Stimulated activated CD4-positive, alpha-beta T cell treated with anti-CD3 and anti-CD28 coated beads, Interleukin-12 subunit alpha, Interleukin-12 subunit beta, amount 100 ng/mL, for 24 hours (primary cell): Measurements from ENCODE around the gene LST1.

Experiments used
- DNase-seq, 2 experiments: peaks; one replicate each; pipeline ENCODE4 v3.0.0-alpha.2; 2020; ENCODE audit warnings: low read depth in 2 of 2

The LST1 gene

DNA sequence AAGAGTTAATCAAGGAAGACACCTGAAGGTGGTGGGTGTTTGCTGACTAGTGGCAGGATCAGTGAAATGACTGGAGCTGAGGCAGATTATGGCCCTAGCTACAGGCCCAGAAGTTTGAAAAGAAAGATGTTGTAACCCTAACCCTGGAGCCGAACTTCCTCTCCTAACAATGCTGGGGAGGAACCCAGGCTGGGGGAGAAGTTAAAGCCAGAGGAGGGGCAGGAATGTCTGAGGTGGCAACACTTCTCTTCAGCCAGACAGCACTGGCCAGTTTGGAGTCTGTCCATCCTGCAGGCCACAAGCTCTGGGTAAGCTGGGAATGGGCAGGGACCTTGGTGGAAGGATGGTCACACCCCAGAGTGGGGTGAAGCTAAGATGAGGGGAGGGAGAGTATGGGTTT lies at the start of gene LST1:
Gene LST1 (plus strand): TSS at position 270 of the 400 bp plus-strand sequence. CDS start 1,023 bp downstream, outside the sequence.
- DNase-seq = no peak

DNA sequence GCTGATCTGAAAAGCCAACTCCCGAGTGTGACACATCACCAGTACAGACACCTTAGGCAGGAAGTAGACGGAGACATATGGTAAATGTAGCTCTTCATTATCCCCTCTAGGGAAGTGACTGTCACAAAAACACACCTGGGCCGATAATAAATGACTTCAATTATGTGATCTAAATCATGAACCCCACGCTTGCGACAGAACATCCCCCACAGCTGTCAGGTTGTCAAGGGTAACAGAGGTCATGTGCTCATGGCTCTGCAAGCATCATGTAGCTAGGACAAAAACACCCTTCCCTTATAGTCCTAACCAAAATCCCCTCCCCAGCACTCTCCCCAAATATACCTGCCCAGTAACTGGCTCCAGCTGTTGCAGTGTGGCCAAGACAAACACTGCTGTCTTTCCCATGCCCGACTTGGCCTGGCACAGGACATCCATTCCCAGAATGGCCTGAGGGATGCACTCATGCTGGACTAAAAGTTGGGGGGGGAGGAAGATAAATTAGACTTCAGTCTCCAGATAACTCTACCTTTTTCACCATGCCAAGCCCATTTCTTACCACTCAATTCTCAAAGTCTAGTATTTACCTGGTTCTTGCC lies 47.2 kb upstream of the LST1 start:
- no peak for DNase-seq

- DNase-seq = no peak
Measured at GRCh38 chr6:31540640-31541039, 45.4 kb upstream of the LST1 start.

DNA sequence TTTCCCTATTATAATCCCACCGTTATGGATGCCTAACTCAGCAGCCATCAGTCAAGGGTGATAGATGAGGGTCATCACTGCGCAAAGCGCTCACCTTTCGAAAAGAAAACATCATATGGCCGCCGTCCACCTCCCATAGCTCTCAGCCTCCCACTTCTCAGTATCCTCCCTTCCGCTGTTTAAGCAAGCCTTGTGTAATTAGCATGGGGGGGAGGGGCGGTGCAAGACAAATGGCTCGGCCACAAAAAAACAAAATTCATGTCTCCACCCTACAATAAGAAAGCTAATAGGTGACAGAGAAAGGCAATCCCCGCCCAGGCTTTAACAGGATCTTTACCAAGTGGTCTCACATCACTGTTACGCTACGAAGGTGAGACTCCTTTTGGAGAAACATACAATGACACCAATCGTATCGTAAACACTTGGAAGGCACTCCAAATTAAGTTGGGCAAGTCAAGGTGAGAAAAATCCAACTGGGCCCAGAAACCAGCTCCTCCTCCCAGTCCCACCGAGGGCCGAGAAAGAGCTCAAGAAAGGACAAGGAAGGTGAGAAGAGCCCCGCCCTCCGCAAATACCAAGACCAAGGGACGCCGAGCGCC lies 44.9 kb upstream of the LST1 start:
- peak in 1 of 2 experiments; percentile 65 for DNase-seq

GRCh38 chr6:31541658-31542521 lies 44.2 kb upstream of the LST1 start, which contains the start of gene DDX39B:
Gene DDX39B (minus strand): TSS chr6:31542003. CDS start chr6:31540532, 1,471 bp downstream.
- peak; percentile 85 for DNase-seq

DNA sequence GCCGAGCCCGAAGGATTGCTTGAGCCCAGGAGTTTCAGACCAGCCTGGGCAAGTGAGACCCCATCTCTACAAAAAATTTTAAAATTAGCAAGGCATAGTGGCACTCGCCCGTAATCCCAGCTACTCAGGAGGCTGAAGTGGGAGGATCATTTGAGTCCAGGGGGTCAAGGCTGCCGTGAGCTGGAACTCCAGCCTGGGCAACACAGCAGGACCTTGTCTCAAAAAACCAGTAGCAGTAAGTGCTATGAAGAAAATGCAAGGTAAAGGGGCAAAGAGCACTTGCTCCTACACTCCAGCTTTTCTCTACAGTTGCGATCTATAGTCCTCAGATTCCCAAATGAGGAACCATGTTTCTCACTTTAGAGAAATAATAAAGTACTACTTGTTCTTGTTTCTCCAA lies 42.4 kb upstream of the LST1 start:
- no peak for DNase-seq

DNA sequence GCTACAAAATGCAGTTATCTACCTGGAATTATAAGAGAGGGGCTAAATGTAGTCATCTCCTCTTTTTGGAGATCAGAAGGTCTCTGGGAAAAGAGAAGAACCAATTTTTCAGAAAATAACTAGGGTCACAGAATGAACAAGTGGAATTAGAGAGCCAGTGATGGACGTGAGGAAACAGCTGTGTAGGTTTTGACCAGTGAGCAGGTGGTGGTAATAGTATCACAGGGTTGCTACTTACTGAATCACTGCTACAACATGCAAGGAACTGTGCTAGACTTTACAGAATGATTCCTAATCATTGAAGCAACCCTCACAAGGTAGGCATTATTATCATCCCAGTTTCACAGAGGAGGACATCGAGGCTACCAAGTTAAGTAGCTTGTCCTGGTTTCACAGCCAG lies 41.4 kb upstream of the LST1 start:
- DNase-seq = no peak

DNA sequence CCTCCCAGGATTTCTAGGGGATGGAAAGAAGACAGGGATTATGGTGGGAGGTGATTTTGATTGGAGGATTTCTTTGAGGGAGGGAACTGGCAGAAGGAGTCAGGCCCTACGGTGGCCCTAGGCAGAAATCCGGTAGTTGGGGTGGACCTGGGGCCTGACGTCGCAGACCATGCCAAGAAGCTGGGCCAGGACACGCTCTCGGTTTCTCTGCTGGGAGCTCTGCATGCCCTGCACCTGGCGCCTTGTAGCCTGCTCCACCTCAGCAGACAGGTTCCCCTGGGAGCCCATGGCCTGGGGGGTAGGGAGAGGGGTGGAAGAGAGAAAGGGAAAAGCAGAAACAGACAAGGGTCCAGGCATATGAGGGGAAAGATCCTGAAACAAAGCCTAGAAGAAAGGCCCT lies 40.8 kb upstream of the LST1 start:
- DNase-seq = no peak

DNA sequence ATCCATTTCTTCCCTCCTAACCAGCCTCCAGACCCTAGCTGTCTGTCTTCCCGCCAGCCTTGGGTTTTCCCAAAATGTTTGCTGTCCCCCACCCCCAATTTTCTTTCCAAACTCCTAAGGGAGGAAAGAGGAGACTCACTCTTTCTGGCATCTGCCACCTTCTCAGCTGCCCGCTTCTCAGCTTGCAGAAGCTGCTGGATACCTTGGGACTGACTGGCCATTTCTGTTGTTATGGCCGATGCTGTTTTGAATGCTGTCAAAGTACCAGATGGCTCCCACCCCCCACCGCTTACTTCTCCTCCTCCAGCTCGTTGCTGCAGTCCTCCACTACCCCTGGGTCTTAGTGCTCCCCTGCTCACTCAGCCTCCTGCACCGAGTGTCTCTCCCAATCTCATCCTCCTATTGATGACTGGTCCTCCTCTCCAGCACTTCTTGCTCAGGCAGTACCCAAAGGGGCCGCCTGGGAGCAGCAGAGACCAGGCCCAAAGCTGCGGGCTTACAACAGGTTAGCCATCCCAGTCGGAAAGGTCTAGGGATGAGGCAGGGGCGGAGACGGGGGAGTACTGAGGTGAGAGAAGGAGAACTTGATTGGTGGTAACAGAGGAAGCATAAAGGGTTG lies 39.6 kb upstream of the LST1 start, which contains the start of gene ATP6V1G2:
Gene ATP6V1G2 (minus strand): TSS at position 270 of the 619 bp plus-strand sequence. CDS start 49 bp downstream, at position 221.
- peak; percentile 73 to 91 for DNase-seq

DNA sequence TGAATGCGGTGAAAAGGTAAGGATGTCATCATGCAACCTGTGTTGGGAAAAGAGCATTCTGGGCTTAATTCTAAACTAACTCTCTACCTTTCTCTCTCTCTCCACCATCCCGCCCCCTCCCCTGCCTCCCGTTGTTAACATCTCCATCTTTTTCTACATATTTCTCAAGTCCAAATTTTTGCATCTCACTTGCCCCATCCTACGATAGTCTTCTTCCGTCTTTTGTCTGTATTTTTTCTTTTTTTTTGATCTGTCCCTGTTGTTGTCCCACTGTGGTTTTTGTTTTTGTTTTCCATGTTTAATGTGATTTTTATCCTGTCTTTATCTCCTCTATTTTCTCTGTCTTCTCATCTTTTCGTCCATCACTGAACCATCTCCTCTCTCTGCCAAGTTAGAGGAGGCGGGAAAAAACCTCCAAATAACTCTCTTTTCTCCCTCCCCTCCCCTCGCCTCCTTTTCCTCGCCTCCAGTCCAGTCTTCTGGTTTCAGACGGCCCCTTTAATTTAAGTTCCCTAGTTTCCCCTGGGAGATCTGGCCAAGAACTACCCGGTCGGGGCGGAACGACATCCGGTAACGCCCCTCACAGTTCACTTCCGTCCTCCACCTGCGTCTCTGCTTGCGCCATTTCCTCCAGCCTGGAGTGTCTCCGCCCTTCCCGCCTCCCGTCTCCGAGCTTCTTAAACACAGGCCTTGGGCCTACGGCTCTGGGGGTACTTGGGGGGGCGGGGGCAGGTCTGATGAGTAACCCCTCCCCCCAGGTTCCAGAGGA lies 38.9 kb upstream of the LST1 start, which contains the start of gene NFKBIL1:
Gene NFKBIL1 (plus strand): TSS at position 651 of the 769 bp plus-strand sequence. CDS start 87 bp downstream, at position 738.
- peak; percentile 88 to 91 for DNase-seq

GRCh38 chr6:31547727-31548543 lies 38.1 kb upstream of the LST1 start:
- no peak for DNase-seq

DNA sequence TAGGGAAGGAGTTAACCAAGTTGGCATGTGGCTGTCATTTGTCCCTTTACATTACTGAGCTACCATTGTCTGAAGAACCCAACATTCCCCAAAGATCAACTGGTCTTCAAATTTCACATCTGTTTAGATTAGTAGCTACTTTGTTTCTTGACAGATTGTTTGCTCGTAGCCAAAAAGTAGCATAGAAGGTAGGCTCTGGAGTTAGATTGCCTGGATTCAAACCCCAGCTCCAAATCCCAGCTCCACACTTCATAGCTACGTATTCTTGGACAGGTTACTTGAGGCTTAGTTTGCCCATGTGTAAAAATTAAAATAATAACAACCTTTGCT lies 37.6 kb upstream of the LST1 start:
- no peak for DNase-seq

- DNase-seq = peak in 1 of 2 experiments; percentile 56
Measured at GRCh38 chr6:31551371-31551770, 34.7 kb upstream of the LST1 start.

DNA sequence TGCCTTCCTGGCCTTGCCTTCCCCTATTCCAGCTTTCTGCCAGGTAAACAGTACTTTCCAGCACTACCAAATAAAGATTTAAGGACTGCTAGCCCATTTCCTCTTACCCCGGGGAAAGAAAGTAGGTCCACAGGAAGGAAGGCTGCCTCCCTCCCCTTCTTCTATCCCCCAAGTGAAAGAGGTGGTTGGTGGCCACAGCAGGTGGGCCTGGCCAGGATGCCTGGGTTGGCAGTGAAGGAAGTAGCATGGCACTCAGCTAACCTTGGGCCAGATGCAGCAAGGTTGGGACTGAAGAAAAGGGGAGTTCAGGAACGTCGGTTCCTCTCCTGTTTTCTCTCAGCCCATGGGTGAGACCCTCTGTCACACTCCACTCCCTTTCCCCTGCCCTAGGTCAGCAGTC lies 29.8 kb upstream of the LST1 start:
- no peak for DNase-seq

DNA sequence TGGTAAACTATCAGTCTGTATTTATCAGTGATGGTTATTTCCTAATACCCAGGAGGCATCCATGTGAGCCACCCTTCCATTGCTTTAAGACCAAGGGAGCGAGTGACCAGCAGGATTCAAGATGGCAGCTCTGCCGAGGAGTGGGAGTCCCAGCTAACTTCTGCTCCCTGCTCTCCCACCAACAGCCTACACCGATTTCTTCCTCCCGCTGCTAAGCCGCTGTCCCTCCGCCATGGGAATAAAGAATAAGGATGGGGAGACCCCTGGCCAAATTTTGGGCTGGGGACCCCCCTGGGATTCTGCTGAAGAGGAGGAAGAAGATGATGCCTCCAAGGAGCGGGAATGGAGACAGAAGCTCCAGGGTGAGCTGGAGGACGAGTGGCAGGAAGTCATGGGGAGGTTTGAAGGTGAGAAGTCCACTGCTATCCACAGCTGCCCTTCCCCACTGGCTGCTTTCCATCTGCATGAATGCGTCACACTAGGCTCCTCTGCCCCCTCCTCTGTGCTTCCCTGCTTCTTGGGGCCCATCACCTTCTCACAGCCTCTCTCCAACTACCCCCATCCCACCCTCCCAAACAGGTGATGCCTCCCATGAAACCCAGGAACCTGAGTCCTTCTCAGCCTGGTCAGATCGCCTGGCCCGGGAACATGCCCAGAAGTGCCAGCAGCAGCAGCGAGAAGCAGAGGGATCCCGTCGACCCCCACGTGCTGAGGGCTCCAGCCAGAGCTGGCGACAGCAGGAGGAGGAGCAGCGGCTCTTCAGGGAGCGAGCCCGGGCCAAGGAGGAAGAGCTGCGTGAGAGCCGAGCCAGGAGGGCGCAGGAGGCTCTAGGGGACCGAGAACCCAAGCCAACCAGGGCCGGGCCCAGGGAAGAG lies 28.4 kb upstream of the LST1 start:
- no peak for DNase-seq

GRCh38 chr6:31558318-31558625 lies 27.8 kb upstream of the LST1 start:
- DNase-seq = no peak

- peak in 1 of 2 experiments; percentile 74 for DNase-seq
Measured at GRCh38 chr6:31558631-31559500, 27.2 kb upstream of the LST1 start.

DNA sequence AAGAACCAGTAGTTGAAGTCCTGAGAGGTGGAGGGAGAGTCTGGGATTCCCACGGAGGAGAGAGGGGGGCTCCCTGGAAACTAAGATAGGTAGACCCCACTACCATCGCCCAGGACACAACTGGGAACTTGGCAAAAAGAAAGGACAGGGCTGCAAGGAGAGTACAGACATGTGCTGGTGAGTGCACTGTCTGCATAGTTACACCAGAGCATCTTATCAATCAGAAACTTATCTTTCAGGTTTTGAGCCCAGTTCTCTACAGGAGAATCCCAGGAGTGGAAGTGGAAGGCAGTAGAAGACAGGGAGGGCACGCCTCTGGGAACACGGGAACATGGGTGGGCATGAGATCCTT lies 26.5 kb upstream of the LST1 start:
- no peak for DNase-seq
